ENCODE results near the gene MBD5.

MBD5 gene

DNA sequence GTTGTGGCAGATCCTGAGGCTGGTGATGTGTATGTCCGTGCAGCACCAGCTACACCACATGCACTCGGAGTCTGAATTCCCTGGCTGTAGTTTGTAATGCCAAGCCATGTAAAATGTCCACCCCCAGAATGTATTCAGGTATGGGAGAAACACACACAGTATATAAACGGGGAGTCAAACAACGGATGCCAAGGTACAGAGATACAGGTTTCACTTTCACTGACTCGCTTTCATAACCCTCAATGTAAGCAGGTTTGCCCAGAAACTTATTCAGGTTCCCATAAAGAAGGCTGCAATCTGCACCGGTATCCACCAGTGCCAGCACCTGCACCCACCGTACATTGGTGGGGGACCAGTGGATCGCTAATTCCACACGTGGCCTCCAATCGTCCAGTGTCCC lies 237.2 kb downstream of the MBD5 start:
- H3K4me1 Mint-ChIP-seq, result no peaks in the 10 kb centered on the region
- no peaks in the 10 kb centered on the region for H3K27me3 Mint-ChIP-seq
- peaks cover 12 to 48% of the 10 kb centered on the region in 2 donors for H3K9me3 Mint-ChIP-seq
- H3K4me3 Mint-ChIP-seq, result no peak overlapping the region
- no peak overlapping the region for H3K27ac Mint-ChIP-seq
- ATAC-seq, result no peak
- no peak for DNase-seq

DNA sequence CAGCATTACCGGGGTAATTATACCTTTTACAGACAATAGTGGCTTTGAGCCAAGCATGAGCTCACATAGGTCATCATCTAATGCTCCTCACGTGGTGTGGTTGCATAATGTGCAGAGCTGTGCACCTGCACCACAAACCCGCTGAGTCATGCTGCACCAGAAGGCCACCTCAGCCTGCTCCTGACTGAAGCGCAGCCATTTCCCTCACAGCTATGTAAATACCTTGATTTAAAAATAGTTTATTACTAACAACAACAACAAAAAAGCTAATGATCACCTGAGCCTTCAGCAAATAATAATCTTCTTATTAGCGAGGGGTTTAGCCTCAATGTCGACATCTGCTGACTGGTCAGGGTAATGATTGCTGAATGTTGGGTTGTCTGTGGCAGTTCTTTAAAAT lies 238.8 kb downstream of the MBD5 start:
- Mint-ChIP-seq H3K4me3 (no peak overlapping the region), H3K27ac (no peak overlapping the region), H3K27me3 (no peaks in the 10 kb centered on the region), H3K9me3 (peaks cover 5 to 35% of the 10 kb centered on the region in 2 donors), H3K4me1 (no peaks in the 10 kb centered on the region)
- ATAC-seq (no peak), DNase-seq (no peak)

- Mint-ChIP-seq H3K27ac (no peak overlapping the region), H3K4me1 (no peaks in the 10 kb centered on the region), H3K27me3 (no peaks in the 10 kb centered on the region), H3K9me3 (peaks cover 5 to 16% of the 10 kb centered on the region in 2 donors), H3K4me3 (no peak overlapping the region)
- DNase-seq, result no peak
- no peak for ATAC-seq
Measured at GRCh38 chr2:148263890-148264289, 243.0 kb downstream of the MBD5 start.

DNA sequence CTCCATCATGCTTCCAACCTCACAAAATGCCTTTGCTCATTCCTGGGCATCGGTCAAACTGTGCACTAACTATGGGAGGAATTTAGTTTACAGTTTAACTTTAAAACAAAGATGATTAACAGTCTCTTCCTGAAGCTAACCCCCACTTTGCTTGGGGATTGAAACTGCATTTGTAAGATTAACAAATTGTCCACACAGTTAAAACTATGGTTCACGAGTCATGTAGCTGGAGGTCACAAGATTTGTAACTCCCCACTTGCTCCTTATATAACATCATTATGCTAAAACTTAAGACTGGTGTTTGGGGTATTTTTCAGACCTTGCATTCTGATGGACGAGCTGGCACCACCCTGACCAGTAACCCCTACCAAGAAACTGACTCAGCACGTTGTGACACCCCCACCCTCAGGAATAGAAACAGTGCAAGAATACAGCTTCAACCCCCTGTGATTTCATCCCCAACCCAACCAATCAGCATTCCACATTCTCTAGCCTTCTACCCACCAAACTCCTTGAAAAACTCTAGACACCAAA lies 252.3 kb downstream of the MBD5 start:
- no peak for ATAC-seq
- no peak overlapping the region for H3K4me3 Mint-ChIP-seq
- H3K4me1 Mint-ChIP-seq, result no peaks in the 10 kb centered on the region
- DNase-seq, result no peak
- no peaks in the 10 kb centered on the region for H3K27me3 Mint-ChIP-seq
- H3K27ac Mint-ChIP-seq, result peak overlapping the region in 1 of 2 donors; percentile 61
- no peaks in the 10 kb centered on the region for H3K9me3 Mint-ChIP-seq

DNA sequence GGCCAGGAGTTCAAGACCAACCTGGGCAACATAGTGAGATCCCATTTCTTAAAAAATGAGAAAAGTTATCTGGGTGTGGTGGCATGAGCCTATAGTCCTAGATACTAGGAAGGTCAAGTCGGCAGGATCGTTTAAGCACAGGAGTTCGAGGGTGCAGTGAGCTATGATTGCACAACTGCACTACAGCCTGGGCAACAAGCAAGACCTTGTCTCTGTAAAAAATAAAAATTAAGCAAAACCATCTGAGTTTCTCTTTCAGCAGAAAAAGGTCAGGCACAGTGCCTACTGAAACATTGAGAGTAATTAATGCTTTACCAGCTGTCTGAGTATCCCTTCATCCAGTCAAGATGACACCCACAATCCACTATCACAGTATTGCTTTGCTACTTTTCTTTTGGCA lies 258.3 kb downstream of the MBD5 start:
- H3K27ac Mint-ChIP-seq, result no peak overlapping the region
- DNase-seq, result no peak
- ATAC-seq, result no peak
- H3K27me3 Mint-ChIP-seq, result no peaks in the 10 kb centered on the region
- H3K4me1 Mint-ChIP-seq, result no peaks in the 10 kb centered on the region
- H3K4me3 Mint-ChIP-seq, result no peak overlapping the region
- no peaks in the 10 kb centered on the region for H3K9me3 Mint-ChIP-seq

- ATAC-seq (no peak), DNase-seq (no peak)
- Mint-ChIP-seq H3K27ac (no peak overlapping the region), H3K27me3 (no peaks in the 10 kb centered on the region), H3K9me3 (no peaks in the 10 kb centered on the region), H3K4me1 (peaks cover 4% of the 10 kb centered on the region), H3K4me3 (no peak overlapping the region)
Measured at GRCh38 chr2:148282201-148282600, 261.3 kb downstream of the MBD5 start.

DNA sequence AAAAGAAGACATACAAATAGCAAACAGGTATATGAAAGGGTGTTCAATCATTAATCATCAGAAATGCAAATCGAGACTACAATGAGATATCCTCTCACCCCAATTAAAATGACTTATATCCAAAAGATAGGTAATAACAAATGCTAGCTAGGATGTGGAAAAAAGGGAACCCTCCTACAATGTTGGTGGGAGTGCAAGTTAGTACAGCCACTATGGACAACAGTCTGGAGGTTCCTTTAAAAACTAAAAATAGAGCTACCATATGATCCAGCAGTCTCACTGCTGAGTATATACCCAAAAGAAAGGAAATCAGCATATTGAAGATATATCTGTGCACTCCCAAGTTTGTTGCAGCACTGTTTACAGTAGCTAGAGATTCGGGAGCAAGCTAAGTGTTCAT lies 271.5 kb downstream of the MBD5 start:
- no peak overlapping the region for H3K27ac Mint-ChIP-seq
- ATAC-seq, result no peak

GRCh38 chr2:148298196-148298595 lies 277.3 kb downstream of the MBD5 start:
- Mint-ChIP-seq H3K27me3 (no peaks in the 10 kb centered on the region), H3K9me3 (no peaks in the 10 kb centered on the region), H3K27ac (no peak overlapping the region), H3K4me1 (no peaks in the 10 kb centered on the region), H3K4me3 (no peak overlapping the region)
- DNase-seq, result no peak
- no peak for ATAC-seq

More for the DNA sequence above, 271.5 kb downstream of the MBD5 start:
- no peaks in the 10 kb centered on the region for H3K27me3 Mint-ChIP-seq
- DNase-seq, result no peak
- H3K4me3 Mint-ChIP-seq, result no peak overlapping the region
- no peaks in the 10 kb centered on the region for H3K9me3 Mint-ChIP-seq
- H3K4me1 Mint-ChIP-seq, result no peaks in the 10 kb centered on the region

- no peak overlapping the region for H3K4me3 Mint-ChIP-seq
- ATAC-seq, result no peak
Measured at GRCh38 chr2:148299616-148300015, 278.7 kb downstream of the MBD5 start.

DNA sequence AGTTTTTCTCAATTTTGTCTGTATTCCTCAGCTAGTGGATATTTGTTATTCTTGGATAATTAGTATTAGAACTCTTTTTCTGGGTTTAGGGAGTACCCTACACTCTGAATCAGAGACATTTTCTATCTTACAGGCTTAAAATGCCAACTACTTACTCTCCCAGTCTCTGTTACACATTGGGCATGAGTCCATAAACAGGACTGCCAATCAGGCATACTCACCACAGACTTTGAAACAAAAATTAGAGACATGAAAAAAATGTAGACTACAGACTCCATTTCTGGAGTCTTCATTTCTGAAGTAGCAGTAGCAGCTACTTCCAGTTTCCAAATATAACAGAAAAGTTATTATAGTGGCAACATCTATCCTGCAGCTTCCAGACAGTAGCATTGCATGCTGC lies 279.7 kb downstream of the MBD5 start:
- H3K4me1 Mint-ChIP-seq, result no peaks in the 10 kb centered on the region
- ATAC-seq (no peak), DNase-seq (no peak)
- H3K27me3 Mint-ChIP-seq, result no peaks in the 10 kb centered on the region
- no peak overlapping the region for H3K4me3 Mint-ChIP-seq
- H3K27ac Mint-ChIP-seq, result no peak overlapping the region
- no peaks in the 10 kb centered on the region for H3K9me3 Mint-ChIP-seq

More at GRCh38 chr2:148299616-148300015, 278.7 kb downstream of the MBD5 start:
- DNase-seq, result no peak
- Mint-ChIP-seq H3K27ac (no peak overlapping the region), H3K4me1 (no peaks in the 10 kb centered on the region), H3K27me3 (no peaks in the 10 kb centered on the region), H3K9me3 (no peaks in the 10 kb centered on the region)

DNA sequence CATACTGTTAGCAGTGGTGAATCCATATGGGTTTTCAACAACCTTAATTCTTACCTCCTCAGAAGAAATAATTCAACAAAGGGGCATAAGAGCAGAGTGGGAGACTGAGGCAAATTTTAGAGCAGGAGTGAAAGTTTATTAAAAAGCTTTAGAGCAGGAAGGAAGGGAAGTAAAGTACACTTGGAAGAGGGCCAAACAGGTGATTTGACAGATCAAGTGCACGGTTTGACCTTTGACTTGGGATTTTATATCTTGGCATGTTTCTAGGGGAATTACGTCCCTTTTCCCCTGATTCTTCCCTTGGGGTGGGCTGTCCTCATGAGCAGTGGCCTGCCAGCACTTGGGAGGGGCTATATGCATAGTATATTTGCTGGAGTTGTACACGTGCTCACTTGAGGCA lies 280.5 kb downstream of the MBD5 start:
- Mint-ChIP-seq H3K4me1 (no peaks in the 10 kb centered on the region), H3K9me3 (no peaks in the 10 kb centered on the region), H3K4me3 (no peak overlapping the region), H3K27me3 (no peaks in the 10 kb centered on the region), H3K27ac (no peak overlapping the region)
- no peak for DNase-seq
- ATAC-seq, result no peak

GRCh38 chr2:148302526-148302925 lies 281.6 kb downstream of the MBD5 start:
- Mint-ChIP-seq H3K9me3 (no peaks in the 10 kb centered on the region), H3K4me3 (no peak overlapping the region), H3K4me1 (no peaks in the 10 kb centered on the region), H3K27ac (no peak overlapping the region), H3K27me3 (no peaks in the 10 kb centered on the region)
- no peak for ATAC-seq
- DNase-seq, result no peak

DNA sequence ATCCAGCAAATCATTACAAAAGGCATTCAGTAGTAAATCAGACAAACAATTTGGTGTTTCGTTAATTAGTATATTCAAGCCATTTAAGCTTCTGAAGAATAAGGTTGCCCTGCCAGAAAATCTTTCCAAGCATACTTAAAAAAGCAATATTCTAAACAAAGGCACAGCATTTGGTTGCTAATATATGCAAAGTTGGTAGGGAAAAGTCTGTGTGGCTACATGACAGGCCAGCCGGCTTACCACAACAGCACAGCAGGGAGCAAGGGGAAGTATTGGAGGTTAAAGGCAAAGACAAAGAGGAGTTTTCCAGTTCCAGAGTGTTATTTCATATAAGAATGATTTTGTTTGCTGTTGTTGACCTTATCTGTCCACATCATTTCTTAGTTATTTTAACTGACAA lies 282.3 kb downstream of the MBD5 start:
- Mint-ChIP-seq H3K4me3 (no peak overlapping the region), H3K27ac (no peak overlapping the region), H3K4me1 (no peaks in the 10 kb centered on the region), H3K27me3 (no peaks in the 10 kb centered on the region), H3K9me3 (no peaks in the 10 kb centered on the region)
- ATAC-seq (no peak), DNase-seq (no peak)

DNA sequence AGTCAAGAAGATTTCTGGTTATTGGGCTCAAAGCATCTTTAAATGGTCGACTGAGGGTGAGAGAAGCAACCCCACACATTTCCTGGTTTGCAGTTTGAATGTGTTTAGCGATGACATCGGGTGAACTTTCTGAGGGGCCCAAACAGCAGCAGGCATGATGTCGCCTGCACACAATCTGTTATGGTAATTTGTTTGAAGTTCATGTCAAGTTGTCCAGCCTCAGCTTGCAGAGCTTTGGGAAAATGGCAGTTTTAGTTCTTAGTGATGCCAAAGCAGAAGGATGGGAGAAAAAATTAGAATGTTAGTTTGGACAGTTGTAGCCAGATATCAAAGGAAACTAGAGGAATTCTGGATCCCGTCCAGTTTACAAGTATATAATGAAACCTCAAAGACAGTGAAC lies 284.6 kb downstream of the MBD5 start:
- ATAC-seq, result no peak
- DNase-seq, result no peak
- H3K27ac Mint-ChIP-seq, result no peak overlapping the region
- H3K27me3 Mint-ChIP-seq, result no peaks in the 10 kb centered on the region
- H3K4me3 Mint-ChIP-seq, result no peak overlapping the region
- H3K4me1 Mint-ChIP-seq, result no peaks in the 10 kb centered on the region
- H3K9me3 Mint-ChIP-seq, result no peaks in the 10 kb centered on the region

DNA sequence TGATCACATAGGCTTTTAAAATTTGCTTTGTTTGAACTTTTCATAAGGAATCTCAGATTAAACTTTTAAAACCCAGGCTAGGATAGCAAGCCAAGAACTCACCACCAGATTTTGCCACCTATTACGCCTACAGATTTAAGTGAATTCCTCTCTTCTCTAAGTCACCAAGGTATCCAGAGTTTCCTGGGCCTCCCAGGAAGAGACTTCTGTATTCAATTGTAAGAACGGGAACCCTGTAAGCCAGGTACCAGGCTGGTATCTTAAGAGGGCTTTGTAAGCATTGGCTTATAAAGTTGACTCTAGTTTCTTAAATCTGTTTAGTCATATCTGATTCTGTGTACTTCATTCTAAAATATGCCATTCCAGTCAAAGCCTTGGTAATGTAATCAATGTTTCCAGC lies 285.1 kb downstream of the MBD5 start:
- no peak for DNase-seq
- Mint-ChIP-seq H3K4me1 (no peaks in the 10 kb centered on the region), H3K4me3 (no peak overlapping the region), H3K27me3 (no peaks in the 10 kb centered on the region), H3K9me3 (no peaks in the 10 kb centered on the region), H3K27ac (no peak overlapping the region)
- no peak for ATAC-seq

GRCh38 chr2:148317598-148317997 lies 296.7 kb downstream of the MBD5 start:
- Mint-ChIP-seq H3K4me3 (no peak overlapping the region), H3K4me1 (no peaks in the 10 kb centered on the region)
- ATAC-seq, result no peak

GRCh38 chr2:148338541-148338940 lies 317.6 kb downstream of the MBD5 start:
- Mint-ChIP-seq H3K27me3 (no peaks in the 10 kb centered on the region), H3K27ac (peak overlapping the region in 1 of 2 donors; percentile 72), H3K4me1 (no peaks in the 10 kb centered on the region), H3K9me3 (peaks cover 14 to 16% of the 10 kb centered on the region in 2 donors), H3K4me3 (no peak overlapping the region)
- DNase-seq (no peak), ATAC-seq (no peak)

More at GRCh38 chr2:148317598-148317997, 296.7 kb downstream of the MBD5 start:
- Mint-ChIP-seq H3K9me3 (peaks cover 4 to 5% of the 10 kb centered on the region in 2 donors), H3K27me3 (no peaks in the 10 kb centered on the region), H3K27ac (no peak overlapping the region)
- DNase-seq, result no peak
